T-cell (primary cell): ENCODE measurements around the gene LRRC1. TPM values are rescaled to one million over a fixed set of nuclear protein-coding genes. Genes with fewer than 3 reads are reported as not detected.

Source experiments
- ATAC-seq, 4 experiments: fragments of 200-7000 bp in 3 of 4; fragments of 150-1000 bp in 1 of 4; cut with Tn5 transposase; replicated peaks in 1 of 4; 1 replicate in 3 of 4; 2 replicates in 1 of 4; pipeline ENCODE4 v1.10.0; 2021; ENCODE audit warnings: moderate library complexity in 3 of 4, mild to moderate bottlenecking in 2 of 4, moderate number of reproducible peaks in 1 of 4
- CTCF ChIA-PET, 2 donors: fragments of 300-600 bp; sonication (Branson Sonifier 250); formaldehyde crosslinking; loops; one replicate each; lab custom pipeline; 2022; ENCODE audit warnings: antibody characterized with exemption in 2 of 2; lab: Charles Lee
- POLR2A ChIA-PET, 2 donors: fragments of 300-600 bp; sonication (Branson Sonifier 250); formaldehyde crosslinking; loops; one replicate each; lab custom pipeline; 2022; ENCODE audit warnings: antibody characterized with exemption in 2 of 2; lab: Charles Lee
- DNase-seq, 35 experiments: peaks; one replicate each; pipeline versions ENCODE4 v3.0.0 to v3.0.0-alpha.2; 2013 to 2023
- H3K27ac ChIP-seq: one replicate; pipeline ENCODE4 v1.5.1; 2013; ENCODE audit warnings: low read length
- H3K27me3 ChIP-seq, 2 experiments: replicated peaks in 1 of 2; 1 replicate in 1 of 2; 2 replicates in 1 of 2; pipeline versions ENCODE4 v1.6.1 to v1.7.0; 2013; ENCODE audit warnings: low read length in 1 of 2, mixed read lengths in 1 of 2; ENCODE audit not compliant: control insufficient read depth in 2 of 2, insufficient read depth in 2 of 2; ENCODE audit errors: extremely low read depth in 1 of 2
- H3K36me3 ChIP-seq, 2 donors: 1 replicate in 1 of 2; 2 replicates in 1 of 2; pipeline versions ENCODE4 v1.6.1 to v1.7.0; 2013; ENCODE audit warnings: low read length in 1 of 2; ENCODE audit not compliant: control insufficient read depth in 2 of 2, insufficient read depth in 1 of 2; ENCODE audit errors: extremely low read depth in 1 of 2
- H3K4me1 ChIP-seq, 2 experiments: 1 replicate in 1 of 2; 2 replicates in 1 of 2; pipeline versions ENCODE4 v1.6.1 to v1.7.0; 2013; ENCODE audit warnings: low read length in 2 of 2, mixed read lengths in 1 of 2; ENCODE audit not compliant: insufficient read depth in 2 of 2, control insufficient read depth in 1 of 2; ENCODE audit errors: extremely low read depth in 1 of 2
- H3K4me3 ChIP-seq, 2 donors: 1 replicate in 1 of 2; 2 replicates in 1 of 2; pipeline versions ENCODE4 v1.5.1 to v1.7.0; 2013; ENCODE audit warnings: mild to moderate bottlenecking in 2 of 2, low read length in 1 of 2, moderate library complexity in 1 of 2; ENCODE audit not compliant: control insufficient read depth in 1 of 2; ENCODE audit errors: extremely low read depth in 1 of 2
- H3K9me3 ChIP-seq: 2 replicates; pipeline ENCODE4 v1.7.0; 2013
- H3K27ac Mint-ChIP-seq, 2 donors: one replicate each; pipeline ENCODE4 v1.8.0; 2020 to 2021; ENCODE audit warnings: mild to moderate bottlenecking in 2 of 2, mixed read lengths in 2 of 2
- H3K27me3 Mint-ChIP-seq, 2 donors: one replicate each; pipeline ENCODE4 v1.8.0; 2021 to 2022; ENCODE audit warnings: mixed read lengths in 2 of 2
- H3K36me3 Mint-ChIP-seq: one replicate; pipeline ENCODE4 v1.8.0; 2021; ENCODE audit warnings: mixed read lengths
- H3K4me1 Mint-ChIP-seq, 3 donors: one replicate each; pipeline ENCODE4 v1.8.0; 2020 to 2022; ENCODE audit warnings: mixed read lengths in 3 of 3, mild to moderate bottlenecking in 1 of 3
- H3K4me3 Mint-ChIP-seq, 3 donors: one replicate each; pipeline ENCODE4 v1.8.0; 2020 to 2022; ENCODE audit warnings: mild to moderate bottlenecking in 3 of 3, mixed read lengths in 3 of 3, moderate library complexity in 3 of 3
- H3K9me3 Mint-ChIP-seq, 3 donors: one replicate each; pipeline ENCODE4 v1.8.0; 2020 to 2022; ENCODE audit warnings: mixed read lengths in 3 of 3
- WGBS: methylation state at CpG from one replicate; pipeline ENCODE4 v1.1.5; 2013; ENCODE audit warnings: missing lambda C conversion rate; ENCODE audit not compliant: insufficient coverage; 5-methylcytosine and 5-hydroxymethylcytosine counted together
- total RNA-seq, 35 experiments: library from RNA in 6 of 35; stranded (reverse) in 6 of 35; fragments of 120-200 nt in 1 of 35; gene quantifications; one replicate each; pipeline versions ENCODE4 v1.2.1 to v1.2.4 and lab custom pipeline; 2013 to 2026

LRRC1 gene
- total RNA-seq, 5 donors from 2014 or later (not counting 1 experiment from before 2014, with no cell fraction given) = 2.1 to 3.9 (median 2.8) TPM

GRCh38 chr6:53786832-53787231 lies 8.0 kb upstream of the LRRC1 start:
- WGBS = no CpG with 5 or more reads among the region's 1 CpG
- DNase-seq (no peak), ATAC-seq (no peak)
- CTCF ChIA-PET = no interaction called here
- Mint-ChIP-seq H3K4me1 (no peaks in the 10 kb centered on the region), H3K27ac (no peak overlapping the region), H3K9me3 (peaks cover 0 to 16% (median 10%) of the 10 kb centered on the region in 3 donors), H3K36me3 (peaks cover 5% of the 10 kb centered on the region), H3K27me3 (peaks cover 23 to 26% of the 10 kb centered on the region in 2 donors), H3K4me3 (no peak overlapping the region)
- Histone ChIP-seq H3K27ac (no peak overlapping the region), H3K27me3 (peaks cover 0 to 4% of the 10 kb centered on the region in 2 experiments), H3K4me1 (no peaks in the 10 kb centered on the region), H3K9me3 (peaks cover 2% of the 10 kb centered on the region), H3K36me3 (no peaks in the 10 kb centered on the region), H3K4me3 (no peak overlapping the region)
- POLR2A ChIA-PET = no interaction called here

GRCh38 chr6:53790886-53791285 lies 3.9 kb upstream of the LRRC1 start:
- no peak overlapping the region for H3K27ac Mint-ChIP-seq
- peaks cover 27% of the 10 kb centered on the region in 2 donors for H3K27me3 Mint-ChIP-seq
- H3K4me3 Mint-ChIP-seq = no peak overlapping the region
- H3K4me1 ChIP-seq = peaks cover 14 to 25% of the 10 kb centered on the region in 2 experiments
- CTCF ChIA-PET = interaction anchor here in 1 of 2 donors (0.6 kb wide), 1 partner anchor 382 kb away, joined by 6 read pairs; no protein-coding TSS in a partner anchor
- no peak overlapping the region for H3K4me3 ChIP-seq
- peaks cover 0 to 11% (median 10%) of the 10 kb centered on the region in 3 donors for H3K9me3 Mint-ChIP-seq
- ATAC-seq (no peak), DNase-seq (no peak)
- H3K36me3 Mint-ChIP-seq = peaks cover 5% of the 10 kb centered on the region
- H3K4me1 Mint-ChIP-seq = peaks cover 17 to 25% (median 19%) of the 10 kb centered on the region in 3 donors
- no peak overlapping the region for H3K27ac ChIP-seq
- no CpG with 5 or more reads among the region's 2 CpGs for WGBS
- peaks cover 2% of the 10 kb centered on the region for H3K9me3 ChIP-seq
- H3K36me3 ChIP-seq = no peaks in the 10 kb centered on the region
- peaks cover 0 to 15% of the 10 kb centered on the region in 2 experiments for H3K27me3 ChIP-seq
- POLR2A ChIA-PET = no interaction called here

- Mint-ChIP-seq H3K36me3 (peaks cover 5% of the 10 kb centered on the region), H3K27me3 (peaks cover 27% of the 10 kb centered on the region in 2 donors), H3K9me3 (peaks cover 0 to 11% (median 10%) of the 10 kb centered on the region in 3 donors), H3K27ac (no peak overlapping the region), H3K4me3 (no peak overlapping the region), H3K4me1 (peaks cover 24 to 31% (median 26%) of the 10 kb centered on the region in 3 donors)
- Histone ChIP-seq H3K4me1 (peaks cover 15 to 29% of the 10 kb centered on the region in 2 experiments), H3K27ac (no peak overlapping the region), H3K27me3 (peaks cover 0 to 15% of the 10 kb centered on the region in 2 experiments), H3K9me3 (peaks cover 2% of the 10 kb centered on the region), H3K36me3 (no peaks in the 10 kb centered on the region), H3K4me3 (no peak overlapping the region)
- POLR2A ChIA-PET = no interaction called here
- 63% methylated on average over 1 of the region's 2 CpGs for WGBS
- CTCF ChIA-PET = no interaction called here
- DNase-seq (no peak), ATAC-seq (no peak)
These were observed 2.8 kb upstream of the LRRC1 start for GRCh38 chr6:53792016-53792415.

- Histone ChIP-seq H3K9me3 (peaks cover 2% of the 10 kb centered on the region), H3K27me3 (peaks cover 0 to 15% of the 10 kb centered on the region in 2 experiments), H3K36me3 (no peaks in the 10 kb centered on the region), H3K4me1 (peaks cover 15 to 29% of the 10 kb centered on the region in 2 experiments), H3K27ac (no peak overlapping the region), H3K4me3 (no peak overlapping the region)
- H3K4me3 Mint-ChIP-seq = peak overlapping the region; percentile 96 to 97 (median 96)
- POLR2A ChIA-PET = no interaction called here
- peaks cover 22 to 27% of the 10 kb centered on the region in 2 donors for H3K27me3 Mint-ChIP-seq
- no CpG with 5 or more reads among the region's 3 CpGs for WGBS
- DNase-seq (no peak), ATAC-seq (no peak)
- H3K9me3 Mint-ChIP-seq = peaks cover 0 to 10% (median 9%) of the 10 kb centered on the region in 3 donors
- H3K27ac Mint-ChIP-seq = no peak overlapping the region
- H3K36me3 Mint-ChIP-seq = peaks cover 5% of the 10 kb centered on the region
- peaks cover 28 to 31% (median 29%) of the 10 kb centered on the region in 3 donors for H3K4me1 Mint-ChIP-seq
- CTCF ChIA-PET = interaction anchor here (0.8 to 1.7 kb wide), 3 partner anchors 15 to 64 kb away, joined by 3 to 5 read pairs (median 3); no protein-coding TSS in a partner anchor
These were observed 1.9 kb upstream of the LRRC1 start for GRCh38 chr6:53792973-53793317.

- ChIA-PET POLR2A (no interaction called here), CTCF (interaction anchor here (0.8 to 1.7 kb wide), 4 partner anchors 14 to 68 kb away, joined by 3 to 13 read pairs (median 4); no protein-coding TSS in a partner anchor)
- Histone ChIP-seq H3K27me3 (peaks cover 0 to 15% of the 10 kb centered on the region in 2 experiments), H3K36me3 (no peaks in the 10 kb centered on the region), H3K4me3 (peak overlapping the region; percentile 62 to 96), H3K9me3 (peaks cover 2% of the 10 kb centered on the region), H3K27ac (no peak overlapping the region), H3K4me1 (peaks cover 15 to 29% of the 10 kb centered on the region in 2 experiments)
- Mint-ChIP-seq H3K4me1 (peaks cover 28 to 31% (median 29%) of the 10 kb centered on the region in 3 donors), H3K27me3 (peaks cover 16 to 25% of the 10 kb centered on the region in 2 donors), H3K36me3 (peaks cover 4% of the 10 kb centered on the region), H3K4me3 (peak overlapping the region; percentile 96 to 97 (median 96)), H3K27ac (peak overlapping the region; percentile 78 to 82), H3K9me3 (peaks cover 0 to 6% (median 4%) of the 10 kb centered on the region in 3 donors)
- ATAC-seq (peak in 1 of 4 experiments; percentile 16), DNase-seq (peak in 8 of 35 experiments; percentile 2 to 43 (median 12))
- under 1% methylated on average over 20 of the region's 25 CpGs for WGBS
These were observed 1.3 kb upstream of the LRRC1 start for GRCh38 chr6:53793318-53794136.

DNA sequence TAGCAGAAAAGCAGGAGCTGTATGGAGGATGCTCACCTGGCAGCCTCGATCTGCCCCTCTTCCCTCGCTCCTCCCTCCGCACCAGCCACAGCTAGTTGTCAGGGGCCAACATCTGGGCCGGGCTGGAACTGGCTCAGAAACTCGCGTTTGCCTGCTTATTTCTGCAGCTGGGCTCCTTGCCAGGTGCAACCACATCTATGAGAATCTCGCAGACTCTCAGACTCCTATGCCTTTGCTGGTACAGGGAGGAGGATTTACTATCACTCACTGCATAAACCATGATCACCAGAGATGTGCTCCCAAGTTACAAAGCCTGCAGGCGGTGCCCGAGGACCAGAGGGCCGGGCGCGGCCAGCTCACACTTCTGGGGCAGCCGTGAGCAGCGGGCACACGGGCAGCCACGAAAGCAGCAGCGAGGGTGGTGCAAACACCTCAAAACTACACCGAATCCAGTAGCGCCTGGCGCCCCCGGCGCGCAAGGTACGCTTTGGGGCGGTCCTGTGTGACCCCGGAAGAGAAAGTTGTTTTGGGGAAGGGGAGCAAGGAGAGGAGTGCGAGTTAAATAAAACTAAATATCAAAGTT lies 577 bp upstream of the LRRC1 start:
- peaks cover 28 to 31% (median 29%) of the 10 kb centered on the region in 3 donors for H3K4me1 Mint-ChIP-seq
- Histone ChIP-seq H3K36me3 (no peaks in the 10 kb centered on the region), H3K27ac (peak overlapping the region; percentile 19), H3K27me3 (peaks cover 0 to 15% of the 10 kb centered on the region in 2 experiments), H3K9me3 (peaks cover 2% of the 10 kb centered on the region), H3K4me3 (peak overlapping the region; percentile 62 to 96), H3K4me1 (peaks cover 15 to 29% of the 10 kb centered on the region in 2 experiments)
- ChIA-PET CTCF (interaction anchor here (0.9 to 1.7 kb wide), 3 partner anchors 13 to 69 kb away, joined by 3 to 13 read pairs (median 5); no protein-coding TSS in a partner anchor), POLR2A (no interaction called here)
- H3K27me3 Mint-ChIP-seq = peaks cover 12 to 19% of the 10 kb centered on the region in 2 donors
- peak overlapping the region; percentile 96 to 97 (median 96) for H3K4me3 Mint-ChIP-seq
- WGBS = 0% methylated on average over 11 of the region's 27 CpGs
- H3K36me3 Mint-ChIP-seq = no peaks in the 10 kb centered on the region
- H3K9me3 Mint-ChIP-seq = no peaks in the 10 kb centered on the region
- H3K27ac Mint-ChIP-seq = peak overlapping the region; percentile 82 to 91
- DNase-seq = peak; percentile 41 to 81 (median 62)
- ATAC-seq = peak; percentile 60 to 77 (median 67)
